ENCODE results near the gene TLX3. TPM values are rescaled to one million over a fixed set of nuclear protein-coding genes. Genes with fewer than 3 reads are reported as not detected.
"Not testable (repeated sequence)": the region's sequence is repeated elsewhere in the genome, so short reads cannot be mapped to it uniquely, and the experiment has no call there.

The TLX3 gene
- total RNA-seq, 1 donor from 2014 or later: not detected

DNA sequence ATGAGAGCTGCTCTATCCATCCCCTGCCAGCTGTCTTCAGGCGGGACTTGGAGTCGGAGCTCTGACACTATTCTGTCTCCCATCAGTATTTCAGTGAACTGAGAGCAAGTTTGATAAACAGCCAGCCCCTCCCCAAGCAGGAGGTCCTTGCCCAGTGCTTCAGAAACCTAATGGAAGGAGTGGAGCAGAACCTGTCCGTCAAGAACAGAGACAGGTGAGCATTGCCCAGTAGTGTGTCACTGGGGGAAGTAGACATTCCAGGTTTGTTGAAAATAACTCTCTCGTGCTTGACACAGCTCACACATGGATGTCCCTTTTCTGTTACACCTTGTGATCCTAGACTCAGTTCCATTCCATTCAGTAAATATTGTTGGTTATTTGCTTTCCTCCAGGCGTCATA is 13.2 kb upstream of the TLX3 start:
- Histone ChIP-seq H3K36me3 (no peaks in the 10 kb centered on the region), H3K27ac (no peak overlapping the region), H3K4me1 (no peaks in the 10 kb centered on the region), H3K4me3 (no peak overlapping the region), H3K27me3 (no peaks in the 10 kb centered on the region), H3K9me3 (no peaks in the 10 kb centered on the region)
- ATAC-seq: no peak
- intact Hi-C loops (cut with DNase I): no loop called here
- TF ChIP-seq, protein P1, sequence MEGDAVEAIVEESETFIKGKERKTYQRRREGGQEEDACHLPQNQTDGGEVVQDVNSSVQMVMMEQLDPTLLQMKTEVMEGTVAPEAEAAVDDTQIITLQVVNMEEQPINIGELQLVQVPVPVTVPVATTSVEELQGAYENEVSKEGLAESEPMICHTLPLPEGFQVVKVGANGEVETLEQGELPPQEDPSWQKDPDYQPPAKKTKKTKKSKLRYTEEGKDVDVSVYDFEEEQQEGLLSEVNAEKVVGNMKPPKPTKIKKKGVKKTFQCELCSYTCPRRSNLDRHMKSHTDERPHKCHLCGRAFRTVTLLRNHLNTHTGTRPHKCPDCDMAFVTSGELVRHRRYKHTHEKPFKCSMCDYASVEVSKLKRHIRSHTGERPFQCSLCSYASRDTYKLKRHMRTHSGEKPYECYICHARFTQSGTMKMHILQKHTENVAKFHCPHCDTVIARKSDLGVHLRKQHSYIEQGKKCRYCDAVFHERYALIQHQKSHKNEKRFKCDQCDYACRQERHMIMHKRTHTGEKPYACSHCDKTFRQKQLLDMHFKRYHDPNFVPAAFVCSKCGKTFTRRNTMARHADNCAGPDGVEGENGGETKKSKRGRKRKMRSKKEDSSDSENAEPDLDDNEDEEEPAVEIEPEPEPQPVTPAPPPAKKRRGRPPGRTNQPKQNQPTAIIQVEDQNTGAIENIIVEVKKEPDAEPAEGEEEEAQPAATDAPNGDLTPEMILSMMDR (IDR thresholded peaks at IDR 0.05): no peak
- DNase-seq: no peak

DNA sequence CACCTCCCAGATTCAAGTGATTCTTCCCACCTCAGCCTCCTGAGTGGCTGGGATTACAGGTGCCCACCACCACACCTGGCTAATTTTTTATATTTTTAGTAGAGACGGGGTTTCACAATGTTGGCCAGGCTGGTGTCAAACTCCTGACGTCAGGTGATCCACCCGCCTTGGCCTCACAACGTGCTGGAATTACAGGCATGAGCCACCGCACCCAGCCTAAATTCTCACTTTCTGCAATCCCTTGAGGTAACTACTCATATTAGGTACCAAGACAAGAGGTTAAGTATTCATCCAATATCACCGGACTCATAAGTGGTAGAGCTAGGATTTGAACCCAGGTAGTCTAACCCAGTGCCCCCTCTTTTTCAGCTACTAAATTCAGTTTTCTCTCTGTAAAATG is 11.1 kb upstream of the TLX3 start:
- H3K27me3 ChIP-seq; H3K9me3 ChIP-seq; ATAC-seq; DNase-seq; H3K4me3 ChIP-seq; H3K4me1 ChIP-seq; H3K27ac ChIP-seq; intact Hi-C loops (cut with DNase I); H3K36me3 ChIP-seq: not testable (repeated sequence)

GRCh38 chr5:171299228-171299627 is 9.8 kb upstream of the TLX3 start:
- TF ChIP-seq, protein P1 (IDR thresholded peaks at IDR 0.05): no peak
- intact Hi-C loops (cut with DNase I): no loop called here
- H3K4me1 ChIP-seq: no peaks in the 10 kb centered on the region
- no peaks in the 10 kb centered on the region for H3K36me3 ChIP-seq
- no peaks in the 10 kb centered on the region for H3K9me3 ChIP-seq
- no peak for DNase-seq
- no peak overlapping the region for H3K27ac ChIP-seq
- ATAC-seq: no peak
- H3K4me3 ChIP-seq: no peak overlapping the region
- H3K27me3 ChIP-seq: peaks cover 6% of the 10 kb centered on the region

GRCh38 chr5:171299851-171300250 is 9.2 kb upstream of the TLX3 start:
- Histone ChIP-seq H3K36me3 (no peaks in the 10 kb centered on the region), H3K27ac (no peak overlapping the region), H3K4me3 (no peak overlapping the region), H3K4me1 (no peaks in the 10 kb centered on the region), H3K27me3 (peaks cover 11% of the 10 kb centered on the region), H3K9me3 (no peaks in the 10 kb centered on the region)
- no peak for DNase-seq
- intact Hi-C loops (cut with DNase I): no loop called here
- no peak for ATAC-seq
- TF ChIP-seq, protein P1 (IDR thresholded peaks at IDR 0.05): no peak

DNA sequence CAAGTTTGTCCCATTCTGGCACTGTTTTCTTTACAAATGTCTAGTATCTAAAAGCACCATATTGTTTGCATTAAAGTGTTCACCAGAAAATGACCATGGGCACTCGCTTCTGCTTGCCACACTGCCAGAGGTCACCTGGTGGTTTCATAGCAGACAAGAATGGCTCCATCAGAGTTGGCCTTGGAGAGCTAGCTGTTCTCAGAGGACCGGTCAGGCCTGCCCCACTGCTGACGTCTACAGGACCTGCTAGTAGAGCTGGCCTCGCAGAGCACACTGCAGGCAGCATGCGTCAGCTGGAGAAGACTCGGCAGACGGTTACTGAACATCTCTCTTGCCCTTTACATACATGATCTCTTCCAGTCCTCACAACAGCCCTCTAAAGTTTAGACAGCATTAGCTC is 8.7 kb upstream of the TLX3 start:
- intact Hi-C loops (cut with DNase I): no loop called here
- no peaks in the 10 kb centered on the region for H3K4me1 ChIP-seq
- ATAC-seq (no peak), DNase-seq (no peak)
- H3K36me3 ChIP-seq: no peaks in the 10 kb centered on the region
- H3K27me3 ChIP-seq: peaks cover 16% of the 10 kb centered on the region
- H3K4me3 ChIP-seq: no peak overlapping the region
- TF ChIP-seq, protein P1 (IDR thresholded peaks at IDR 0.05): no peak
- no peaks in the 10 kb centered on the region for H3K9me3 ChIP-seq
- H3K27ac ChIP-seq: no peak overlapping the region

DNA sequence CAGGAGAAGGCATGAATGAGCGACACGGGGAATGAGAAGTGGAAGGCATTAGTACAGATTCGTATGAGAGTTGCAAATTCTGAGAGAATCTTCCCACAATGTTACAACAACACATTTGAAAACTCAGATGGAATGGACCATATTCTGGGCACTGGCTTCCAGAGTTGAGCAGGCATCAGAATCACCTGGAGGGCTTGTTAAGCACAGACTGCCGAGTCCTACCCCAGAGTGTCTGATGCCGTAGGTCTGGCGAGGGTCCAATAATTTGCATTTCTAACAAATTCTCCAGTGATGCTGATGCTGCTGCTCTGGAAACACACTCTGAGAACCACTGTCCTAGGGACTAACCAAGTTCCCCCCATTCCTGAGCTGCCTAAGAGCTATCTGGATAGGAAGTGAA is 2.9 kb upstream of the TLX3 start:
- H3K4me3 ChIP-seq: no peak overlapping the region
- intact Hi-C loops (cut with DNase I): no loop called here
- no peak overlapping the region for H3K27ac ChIP-seq
- ATAC-seq: no peak
- H3K9me3 ChIP-seq: no peaks in the 10 kb centered on the region
- no peaks in the 10 kb centered on the region for H3K36me3 ChIP-seq
- H3K27me3 ChIP-seq: peaks cover 73% of the 10 kb centered on the region
- TF ChIP-seq, protein P1 (IDR thresholded peaks at IDR 0.05): no peak
- no peak for DNase-seq
- peaks cover 5% of the 10 kb centered on the region for H3K4me1 ChIP-seq
